A549 (cell line): ENCODE measurements around the gene FCMR. TPM values are rescaled to one million over a fixed set of nuclear protein-coding genes. Genes with fewer than 3 reads are reported as not detected.

Source experiments
- ATAC-seq, 2 experiments: fragments of 200-7000 bp in 1 of 2; fragments of >200 bp in 1 of 2; cut with Nextera tagmentation in 1 of 2; cut with Tn5 transposase in 1 of 2; 3 replicates each; pipeline versions ENCODE4 v1.8.0 to v1.9.1; 2018 to 2020; ENCODE audit warnings: mild to moderate bottlenecking in 1 of 2, moderate library complexity in 1 of 2
- CTCF ChIA-PET: fragments of 300-600 bp; sonication (Branson Sonifier 250); formaldehyde crosslinking; extraction: SDS; loops from one replicate; lab custom pipeline; 2021; ENCODE audit warnings: antibody characterized with exemption, inconsistent platforms; lab: Yijun Ruan, JAX
- POLR2A ChIA-PET: fragments of 350-600 bp; formaldehyde crosslinking; extraction: SDS; loops from one replicate; lab custom pipeline; 2021; ENCODE audit warnings: antibody characterized with exemption, inconsistent platforms; lab: Yijun Ruan, JAX
- DNase-seq, 2 experiments: peaks; one replicate each; pipeline versions ENCODE4 v3.0.0 to v3.0.0-alpha.2; 2011 to 2016; ENCODE audit warnings: low read depth in 1 of 2, low spot score in 1 of 2
- FAIRE-seq: peaks from 2 replicates; lab custom pipeline; 2011; peaks lifted over from hg19 to GRCh38; lab: Jason Lieb, UNC
- H3K27ac ChIP-seq, 2 experiments: fragments of >200 bp; sonication (Bioruptor Twin); formaldehyde crosslinking; 3 replicates each; pipeline ENCODE4 v1.5.1; 2016 to 2017
- H3K4me1 ChIP-seq: fragments of >200 bp; sonication (Bioruptor Twin); formaldehyde crosslinking; 3 replicates; pipeline ENCODE4 v1.6.1; 2016
- H3K4me2 ChIP-seq: fragments of >200 bp; sonication (Bioruptor Twin); formaldehyde crosslinking; 3 replicates; pipeline ENCODE4 v1.6.1; 2016
- H3K4me3 ChIP-seq: fragments of >200 bp; sonication (Bioruptor Twin); formaldehyde crosslinking; 3 replicates; pipeline ENCODE4 v1.5.1; 2016
- H3K9me3 ChIP-seq: fragments of >200 bp; sonication (Bioruptor Twin); formaldehyde crosslinking; 3 replicates; pipeline ENCODE4 v1.6.1; 2016
- ATOH8 ChIP-seq: fragments of 250-450 bp; sonication (Bioruptor Pico); IDR thresholded peaks from 2 replicates; pipeline ENCODE4 v1.5.0; 2020; ENCODE audit warnings: low read depth, mild to moderate bottlenecking, moderate library complexity
- CBX2 ChIP-seq: fragments of 200-600 bp; sonication (generic); IDR thresholded peaks from 2 replicates; pipeline ENCODE4 v1.6.1; 2016; ENCODE audit warnings: low read depth, mild to moderate bottlenecking, borderline replicate concordance
- CHD4 ChIP-seq: fragments of 200-600 bp; sonication (generic); IDR thresholded peaks from 2 replicates; pipeline ENCODE4 v1.6.1; 2016; ENCODE audit warnings: antibody characterized with exemption, mild to moderate bottlenecking, borderline replicate concordance
- EP300 ChIP-seq, 2 experiments: fragments of >200 bp; sonication (Bioruptor Twin); formaldehyde crosslinking; IDR thresholded peaks; 2 replicates in 1 of 2; 3 replicates in 1 of 2; pipeline ENCODE4 v1.6.1; 2016 to 2017
- FOSB ChIP-seq: fragments of 250-450 bp; sonication (Bioruptor Pico); IDR thresholded peaks from 2 replicates; pipeline ENCODE4 v1.5.0; 2020; ENCODE audit warnings: mild to moderate bottlenecking, moderate library complexity
- HOXB5 ChIP-seq: fragments of 250-450 bp; sonication (Bioruptor Pico); IDR thresholded peaks from 2 replicates; pipeline ENCODE4 v1.5.0; 2020; ENCODE audit warnings: mild to moderate bottlenecking, moderate library complexity
- JUN ChIP-seq, 2 experiments: fragments of >200 bp; sonication (Bioruptor Twin); formaldehyde crosslinking; IDR thresholded peaks; 2 replicates in 1 of 2; 3 replicates in 1 of 2; pipeline ENCODE4 v1.6.1; 2016 to 2017
- JUNB ChIP-seq: fragments of >200 bp; sonication (Bioruptor Twin); formaldehyde crosslinking; IDR thresholded peaks from 2 replicates; pipeline ENCODE4 v1.6.1; 2016
- KDM1A ChIP-seq: fragments of 200-600 bp; sonication (generic); IDR thresholded peaks from 2 replicates; pipeline ENCODE4 v1.6.1; 2016; ENCODE audit warnings: low read depth, mild to moderate bottlenecking
- KDM5A ChIP-seq: fragments of 200-600 bp; sonication (generic); IDR thresholded peaks from 2 replicates; pipeline ENCODE4 v1.6.1; 2016; ENCODE audit warnings: antibody characterized with exemption, mild to moderate bottlenecking
- MAFK ChIP-seq: fragments of 450-650 bp; IDR thresholded peaks from 2 replicates; pipeline ENCODE4 v1.6.1; 2014; ENCODE audit not compliant: partially characterized antibody
- POLR2A ChIP-seq: IDR thresholded peaks from 2 replicates; pipeline ENCODE4 v1.6.1; 2012; ENCODE audit warnings: mild to moderate bottlenecking, low read length
- RAD21 ChIP-seq, 2 experiments: fragments of >200 bp in 1 of 2; sonication (Bioruptor Twin) in 1 of 2; formaldehyde crosslinking in 1 of 2; IDR thresholded peaks in 1 of 2; conservative IDR thresholded peaks in 1 of 2; 2 replicates in 1 of 2; 3 replicates in 1 of 2; pipeline ENCODE4 v1.6.1; 2012 to 2018; ENCODE audit warnings: inconsistent platforms in 1 of 2
- SMC3 ChIP-seq: fragments of >200 bp; sonication (Bioruptor Twin); formaldehyde crosslinking; IDR thresholded peaks from 3 replicates; pipeline ENCODE4 v1.6.1; 2018; ENCODE audit warnings: inconsistent platforms
- TFCP2L1 ChIP-seq: fragments of 250-450 bp; sonication (Bioruptor Pico); IDR thresholded peaks from 2 replicates; pipeline ENCODE4 v1.5.0; 2021; ENCODE audit warnings: mild to moderate bottlenecking
- ZC3H11A ChIP-seq: fragments of 450-650 bp; IDR thresholded peaks from 2 replicates; pipeline ENCODE4 v1.6.1; 2014; ENCODE audit warnings: antibody characterized with exemption, mild to moderate bottlenecking
- ZNF302 ChIP-seq: fragments of 250-450 bp; sonication (Bioruptor Pico); IDR thresholded peaks from 2 replicates; pipeline ENCODE4 v1.9.0; 2021; ENCODE audit warnings: inconsistent platforms, mild to moderate bottlenecking, moderate library complexity
- ZSCAN20 ChIP-seq: fragments of 250-450 bp; sonication (Bioruptor Pico); IDR thresholded peaks from 2 replicates; pipeline ENCODE4 v1.8.0; 2022; ENCODE audit warnings: mild to moderate bottlenecking, moderate library complexity
- WGBS: methylation state at CpG from one replicate; pipeline ENCODE4 v1.1.6; 2017; ENCODE audit errors: missing lambda C conversion rate; 5-methylcytosine and 5-hydroxymethylcytosine counted together
- polyA plus RNA-seq, 4 experiments: library from polyadenylated mRNA; depleted of rRNA in 3 of 4; stranded (reverse); fragments of >200 nt; fragmentation: RNase III in 1 of 4; extraction: RNeasy Plus Mini Kit Qiagen cat#74134 plus additional on column Dnase treatment in 1 of 4; gene quantifications; 2 replicates in 3 of 4; 3 replicates in 1 of 4; pipeline ENCODE4 v1.2.3, GENCODE V29; 2011 to 2017
- TF ChIP-seq, protein P1 (sequence below): IDR thresholded peaks from 2 replicates; pipeline ENCODE4 v1.6.1; 2012

FCMR gene
- polyA plus RNA-seq, 2 of the 4 experiments (the other 2 are of a cell fraction) = 0.19 to 0.93 TPM

DNA sequence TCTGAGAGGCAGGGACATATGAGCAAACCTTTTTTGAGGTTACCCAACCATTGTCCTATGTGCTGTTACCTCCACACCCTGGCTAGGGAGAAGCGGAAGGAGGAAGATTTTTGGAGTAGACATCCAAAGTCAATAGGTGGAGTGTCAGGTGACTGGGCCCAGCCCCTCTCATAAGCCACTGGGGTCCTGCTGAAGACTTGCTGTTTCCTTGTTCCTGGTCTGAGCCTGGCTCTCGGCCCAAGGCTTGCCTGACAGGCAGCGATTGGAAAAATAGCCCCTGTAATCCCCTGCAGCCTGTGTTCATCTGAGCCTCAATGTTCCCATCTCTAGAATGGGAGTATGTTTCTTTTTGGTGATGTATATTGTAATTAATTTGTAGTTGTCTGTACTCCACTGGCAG is 31.4 kb upstream of the FCMR start:
- ChIA-PET CTCF (interaction anchor here (1.3 to 3.1 kb wide), 5 partner anchors 9 to 41 kb away, joined by 3 to 10 read pairs (median 8); partner anchors contain the start of gene FCAMR), POLR2A (no interaction called here)
- H3K4me3 ChIP-seq = no peak overlapping the region
- 0 out of 3 replicates have a peak, but pooled peaks cover 5% of the 10 kb centered on the region for H3K9me3 ChIP-seq
- H3K4me2 ChIP-seq = no peak overlapping the region
- FAIRE-seq (no peak), DNase-seq (no peak), ATAC-seq (no peak)
- WGBS = 88% methylated on average over 3 of the region's 3 CpGs
- TF ChIP-seq KDM1A (0 out of 2 replicates have a peak, but pooled peaks have one; percentile 43), ZNF302 (CRISPR knock-in tag) (no peak)
- peaks cover 26% of the 10 kb centered on the region for H3K4me1 ChIP-seq
- peak overlapping the region in 1 of 2 experiments; percentile 86; a peak in 5 of 6 replicates for H3K27ac ChIP-seq

DNA sequence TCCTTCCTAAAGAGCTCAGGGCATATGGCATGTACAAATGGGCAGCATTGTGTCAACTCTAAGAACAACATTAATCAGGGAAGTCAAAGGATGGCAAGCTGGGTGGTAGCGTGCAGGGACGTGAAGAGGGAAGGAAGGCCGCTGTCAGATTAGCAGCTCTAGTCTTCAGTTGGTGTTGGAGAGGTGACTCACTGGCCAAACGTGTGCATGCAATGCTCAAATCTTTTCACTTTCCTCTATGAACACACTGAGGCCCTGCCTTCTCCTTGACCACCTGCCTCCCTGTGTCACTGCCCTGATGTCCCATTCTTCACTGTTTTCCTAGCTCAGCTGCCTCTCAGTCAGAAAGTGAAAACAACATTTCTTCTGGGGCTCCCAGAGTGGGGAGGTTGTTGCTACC is 30.4 kb upstream of the FCMR start:
- FAIRE-seq (no peak), DNase-seq (peak; percentile 33 to 48)
- Histone ChIP-seq H3K4me3 (0 out of 3 replicates have a peak overlapping the region, but pooled peaks have one; percentile 8), H3K9me3 (0 out of 3 replicates have a peak, but pooled peaks cover 5% of the 10 kb centered on the region), H3K4me1 (peaks cover 26% of the 10 kb centered on the region)
- 9% methylated on average over 4 of the region's 4 CpGs for WGBS
- TF ChIP-seq, protein P1, sequence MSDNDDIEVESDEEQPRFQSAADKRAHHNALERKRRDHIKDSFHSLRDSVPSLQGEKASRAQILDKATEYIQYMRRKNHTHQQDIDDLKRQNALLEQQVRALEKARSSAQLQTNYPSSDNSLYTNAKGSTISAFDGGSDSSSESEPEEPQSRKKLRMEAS = peak; percentile 55; the same call in 1 of the 2 replicates
- TF ChIP-seq SMC3 = no peak
- TF ChIP-seq, all 56 proteins: peak for 1
- H3K27ac ChIP-seq = peak overlapping the region; percentile 79 to 86
- ChIA-PET POLR2A (no interaction called here), CTCF (interaction anchor here (0.8 to 3.1 kb wide), 9 partner anchors 10 to 85 kb away, joined by 3 to 10 read pairs (median 4); partner anchors contain the start of gene FCAMR)
- peak overlapping the region; percentile 75 for H3K4me2 ChIP-seq
- peak; percentile 71 to 77; a peak in 5 of 6 replicates for ATAC-seq

DNA sequence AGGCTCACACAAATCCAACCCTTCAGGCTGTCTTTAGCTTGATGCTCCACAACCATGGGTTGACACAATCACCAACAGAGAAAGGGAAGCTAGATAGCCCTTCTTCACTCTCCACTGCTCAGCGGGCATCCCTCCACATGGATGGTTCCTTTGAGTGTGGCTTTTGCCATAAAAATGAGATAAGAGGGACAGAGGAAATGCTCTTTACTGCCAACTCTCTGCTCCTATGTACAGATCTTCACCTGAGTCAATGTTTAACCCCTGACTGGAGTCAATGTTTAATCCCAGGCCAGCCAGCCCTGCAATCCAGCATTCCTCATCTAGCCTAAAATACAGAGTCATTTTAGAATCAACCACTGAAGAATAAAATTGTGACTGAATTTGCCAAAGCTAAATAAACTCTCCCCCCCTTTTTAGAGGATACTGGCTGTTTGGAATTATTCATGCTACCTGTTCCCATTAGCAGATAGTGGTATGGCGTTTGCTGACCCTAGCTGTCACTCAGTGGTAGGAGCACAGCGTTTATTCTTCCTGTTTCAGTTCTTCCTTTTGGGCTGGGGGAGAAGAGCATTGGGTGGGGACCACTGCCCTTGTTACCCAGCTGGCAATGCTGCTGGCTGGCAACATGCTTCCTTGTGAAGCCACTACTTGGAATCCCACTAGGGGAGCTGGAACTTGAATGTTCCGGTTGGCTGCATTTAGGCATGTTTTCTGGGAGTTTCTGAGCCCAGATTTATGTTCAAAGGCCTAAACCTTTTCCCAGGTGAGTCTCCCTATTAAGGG is 29.8 kb upstream of the FCMR start:
- no peak for TF ChIP-seq JUN (IDR thresholded peaks at IDR 0.05)
- TF ChIP-seq EP300 (IDR thresholded peaks at IDR 0.05) = no peak
- no peak for TF ChIP-seq ZC3H11A
- no peak for TF ChIP-seq ATOH8
- TF ChIP-seq ZSCAN20 (CRISPR knock-in tag) = no peak
- TF ChIP-seq POLR2A = no peak
- TF ChIP-seq KDM5A = no peak
- TF ChIP-seq JUNB = no peak
- no peak for TF ChIP-seq SMC3
- TF ChIP-seq HOXB5 (CRISPR knock-in tag) = no peak
- no peak for TF ChIP-seq RAD21 (conservative IDR thresholded peaks at IDR 0.05 in 1 of 2, IDR thresholded peaks at IDR 0.05 in 1 of 2)
- TF ChIP-seq FOSB (CRISPR knock-in tag) = no peak
- no peak for TF ChIP-seq CHD4
- no peak for TF ChIP-seq TFCP2L1 (CRISPR knock-in tag)
- no peak for TF ChIP-seq CBX2
- no peak for TF ChIP-seq MAFK
- Histone ChIP-seq H3K4me1 (peaks cover 26% of the 10 kb centered on the region), H3K4me3 (0 out of 3 replicates have a peak overlapping the region, but pooled peaks have one; percentile 8), H3K9me3 (0 out of 3 replicates have a peak, but pooled peaks cover 5% of the 10 kb centered on the region), H3K4me2 (peak overlapping the region; percentile 75), H3K27ac (peak overlapping the region; percentile 79 to 86)
- ChIA-PET CTCF (interaction anchor here (0.7 to 3.1 kb wide), 11 partner anchors 9 to 461 kb away, joined by 3 to 10 read pairs (median 3); partner anchors contain the start of gene FCAMR), POLR2A (no interaction called here)
- FAIRE-seq (no peak), DNase-seq (peak; percentile 33 to 69), ATAC-seq (peak; percentile 52 to 86)
- WGBS = 28% methylated on average over 4 of the region's 4 CpGs
